HG03571 (cell line): ENCODE measurements around the gene AASS.
A peak's percentile ranks its signal among the peaks of the same experiment; 100 is the strongest.
"Not testable (repeated sequence)": the region's sequence is repeated elsewhere in the genome, so short reads cannot be mapped to it uniquely, and the experiment has no call there.

ENCODE experiments used
- ATAC-seq: cut with Tn5 transposase; IDR thresholded peaks from one replicate; pipeline ENCODE4 v1.9.1; 2021; ENCODE audit not compliant: unreplicated experiment

AASS gene

GRCh38 chr7:122143751-122144711 is at the start of gene AASS:
Gene AASS (minus strand): TSS chr7:122144249. CDS start chr7:122133726, 10,523 bp downstream.
- ATAC-seq = peak; percentile 100

- ATAC-seq = no peak
Measured at GRCh38 chr7:122188785-122189184, 44.7 kb upstream of the AASS start.

- ATAC-seq = no peak
Measured at GRCh38 chr7:122183106-122183505, 39.1 kb upstream of the AASS start.

GRCh38 chr7:122182081-122182480 is 38.0 kb upstream of the AASS start:
- no peak for ATAC-seq

- not testable (repeated sequence) for ATAC-seq
Measured at GRCh38 chr7:122172144-122172543, 28.1 kb upstream of the AASS start.

GRCh38 chr7:122166740-122167139 is 22.7 kb upstream of the AASS start:
- no peak for ATAC-seq

- no peak for ATAC-seq
Measured at GRCh38 chr7:122166275-122166674, 22.2 kb upstream of the AASS start.

- ATAC-seq = no peak
Measured at GRCh38 chr7:122161628-122162027, 17.6 kb upstream of the AASS start.

GRCh38 chr7:122155566-122155965 is 11.5 kb upstream of the AASS start:
- no peak for ATAC-seq

GRCh38 chr7:122148878-122149277 is 4.8 kb upstream of the AASS start:
- no peak for ATAC-seq

- ATAC-seq = no peak
Measured at GRCh38 chr7:122148081-122148480, 4.0 kb upstream of the AASS start.

GRCh38 chr7:122145937-122146645 is 2.0 kb upstream of the AASS start:
- ATAC-seq = no peak

- ATAC-seq = peak; percentile 3
Measured at GRCh38 chr7:122143376-122143750, 686 bp downstream of the AASS start.

- no peak for ATAC-seq
Measured at GRCh38 chr7:122140918-122141317, 3.1 kb downstream of the AASS start.

- ATAC-seq = no peak
Measured at GRCh38 chr7:122137251-122138077, 6.6 kb downstream of the AASS start.

GRCh38 chr7:122136639-122137245 is 7.3 kb downstream of the AASS start:
- no peak for ATAC-seq

GRCh38 chr7:122136078-122136477 is 8.0 kb downstream of the AASS start:
- no peak for ATAC-seq

- no peak for ATAC-seq
Measured at GRCh38 chr7:122135275-122135674, 8.8 kb downstream of the AASS start.

- ATAC-seq = not testable (repeated sequence)
Measured at GRCh38 chr7:122134793-122135192, 9.3 kb downstream of the AASS start.

- no peak for ATAC-seq
Measured at GRCh38 chr7:122133477-122133876, 10.6 kb downstream of the AASS start.

- no peak for ATAC-seq
Measured at GRCh38 chr7:122132341-122132740, 11.7 kb downstream of the AASS start.
